ENCODE results near the gene AXDND1. TPM values are rescaled to one million over a fixed set of nuclear protein-coding genes. Genes with fewer than 3 reads are reported as not detected.

The AXDND1 gene
- polyA plus RNA-seq, 5 donors: 0.42 to 0.79 (median 0.51) TPM

- no peak for DNase-seq
Observed at GRCh38 chr1:179575497-179576314, 209.9 kb downstream of the AXDND1 start, which contains the start of gene NPHS2. NPHS2 (minus strand) TSS chr1:179575948; CDS start chr1:179575864, 84 bp downstream.

- no peak for DNase-seq
Observed at GRCh38 chr1:179576509-179576908, 210.7 kb downstream of the AXDND1 start.

- DNase-seq: no peak
Observed at GRCh38 chr1:179583771-179584320, 218.1 kb downstream of the AXDND1 start.

GRCh38 chr1:179586107-179586823, 220.5 kb downstream of the AXDND1 start:
- peak; percentile 71 for DNase-seq

GRCh38 chr1:179587336-179587735, 221.6 kb downstream of the AXDND1 start:
- DNase-seq: no peak

GRCh38 chr1:179588425-179589024, 222.8 kb downstream of the AXDND1 start:
- DNase-seq: no peak

- no peak for DNase-seq
Observed at GRCh38 chr1:179589509-179589908, 223.7 kb downstream of the AXDND1 start.

GRCh38 chr1:179590671-179591070, 224.9 kb downstream of the AXDND1 start:
- no peak for DNase-seq

- DNase-seq: no peak
Observed at GRCh38 chr1:179591253-179591591, 225.5 kb downstream of the AXDND1 start.

- peak; percentile 16 to 31 for DNase-seq
Observed at GRCh38 chr1:179591592-179592580, 226.1 kb downstream of the AXDND1 start, which contains the start of gene TDRD5. TDRD5 (plus strand) TSS chr1:179591832; CDS start chr1:179592616, 784 bp downstream.

GRCh38 chr1:179598631-179599030, 232.9 kb downstream of the AXDND1 start:
- DNase-seq: no peak

GRCh38 chr1:179599623-179600249, 234.0 kb downstream of the AXDND1 start:
- DNase-seq: no peak

GRCh38 chr1:179601093-179601492, 235.3 kb downstream of the AXDND1 start:
- DNase-seq: no peak

Other genes with a start within 250 kb of the AXDND1 start
- 10 to 100 TPM in 2 of 5 donors, 1 to 10 TPM in 3; 8.0 to 11.2 (median 9.9) TPM for gene ABL2, start 136.3 kb upstream of the AXDND1 start, polyA plus RNA-seq (ENCODE audit: insufficient read depth in 1 of 5, insufficient read length in 5 of 5, low replicate concordance in 1 of 5)
- gene SOAT1, start 72.2 kb upstream of the AXDND1 start, polyA plus RNA-seq (ENCODE audit: insufficient read depth in 1 of 5, insufficient read length in 5 of 5, low replicate concordance in 1 of 5): 10 to 100 TPM; 22.4 to 32.9 (median 32.4) TPM
- gene NPHS2, start 210.0 kb downstream of the AXDND1 start, polyA plus RNA-seq (ENCODE audit: insufficient read depth in 1 of 5, insufficient read length in 5 of 5, low replicate concordance in 1 of 5): 1 to 10 TPM in 1 of 5 donors, not detected in 4; 1.9 TPM
- under 1 TPM; 0.19 to 0.55 (median 0.41) TPM for gene TDRD5, start 225.9 kb downstream of the AXDND1 start, polyA plus RNA-seq (ENCODE audit: insufficient read depth in 1 of 5, insufficient read length in 5 of 5, low replicate concordance in 1 of 5)